ENCODE data around the gene ACBD7. TPM values are rescaled to one million over a fixed set of nuclear protein-coding genes. Genes with fewer than 3 reads are reported as not detected.

ACBD7 gene
- total RNA-seq, 2 experiments from 2014 or later, result 0.19 to 0.47 TPM

DNA sequence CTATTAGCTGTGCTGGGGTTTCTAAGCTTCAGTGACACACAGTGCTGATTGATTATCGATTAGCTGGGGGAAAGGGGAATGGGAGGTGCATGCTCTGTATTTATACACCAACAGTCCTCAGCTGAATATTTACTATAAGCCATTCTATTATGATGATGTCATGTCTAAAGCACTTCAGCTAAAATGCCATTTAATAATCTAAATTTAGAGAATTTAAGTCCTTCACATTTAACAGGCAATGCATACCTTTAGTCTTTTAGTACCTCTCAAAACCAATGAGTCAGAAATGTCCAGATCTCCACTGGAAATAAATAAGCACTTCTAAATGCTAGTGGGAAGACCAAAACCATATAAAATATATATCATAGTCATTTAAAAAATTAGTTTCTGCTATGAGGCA, 33.1 kb upstream of the ACBD7 start:
- TF ChIP-seq, protein P1, sequence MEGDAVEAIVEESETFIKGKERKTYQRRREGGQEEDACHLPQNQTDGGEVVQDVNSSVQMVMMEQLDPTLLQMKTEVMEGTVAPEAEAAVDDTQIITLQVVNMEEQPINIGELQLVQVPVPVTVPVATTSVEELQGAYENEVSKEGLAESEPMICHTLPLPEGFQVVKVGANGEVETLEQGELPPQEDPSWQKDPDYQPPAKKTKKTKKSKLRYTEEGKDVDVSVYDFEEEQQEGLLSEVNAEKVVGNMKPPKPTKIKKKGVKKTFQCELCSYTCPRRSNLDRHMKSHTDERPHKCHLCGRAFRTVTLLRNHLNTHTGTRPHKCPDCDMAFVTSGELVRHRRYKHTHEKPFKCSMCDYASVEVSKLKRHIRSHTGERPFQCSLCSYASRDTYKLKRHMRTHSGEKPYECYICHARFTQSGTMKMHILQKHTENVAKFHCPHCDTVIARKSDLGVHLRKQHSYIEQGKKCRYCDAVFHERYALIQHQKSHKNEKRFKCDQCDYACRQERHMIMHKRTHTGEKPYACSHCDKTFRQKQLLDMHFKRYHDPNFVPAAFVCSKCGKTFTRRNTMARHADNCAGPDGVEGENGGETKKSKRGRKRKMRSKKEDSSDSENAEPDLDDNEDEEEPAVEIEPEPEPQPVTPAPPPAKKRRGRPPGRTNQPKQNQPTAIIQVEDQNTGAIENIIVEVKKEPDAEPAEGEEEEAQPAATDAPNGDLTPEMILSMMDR (IDR thresholded peaks at IDR 0.05), result no peak
- H3K36me3 ChIP-seq (ENCODE audit: insufficient read depth, low read length), result peaks cover 62% of the 10 kb centered on the region
- no peaks in the 10 kb centered on the region for H3K27me3 ChIP-seq (ENCODE audit: control insufficient read depth in 1 of 2, insufficient read depth in 2 of 2, low read length in 2 of 2)
- no peaks in the 10 kb centered on the region for H3K9me3 ChIP-seq (ENCODE audit: control insufficient read depth in 1 of 2, insufficient read depth in 1 of 2, low read length in 2 of 2)
- Mint-ChIP-seq H3K27me3 (no peaks in the 10 kb centered on the region), H3K9me3 (no peaks in the 10 kb centered on the region), H3K36me3 (ENCODE audit: low read depth) (peaks cover 48% of the 10 kb centered on the region), H3K4me1 (ENCODE audit: low read depth) (peaks cover 22% of the 10 kb centered on the region), H3K4me3 (no peak overlapping the region), H3K27ac (no peak overlapping the region)
- H3K4me3 ChIP-seq (ENCODE audit: low read length), result no peak overlapping the region
- H3K4me1 ChIP-seq (ENCODE audit: insufficient read depth, low read length), result peaks cover 4% of the 10 kb centered on the region
- ChIA-PET CTCF (no interaction called here), POLR2A (interaction anchor here (0.5 kb wide), 1 partner anchor 43 kb away, joined by 3 read pairs; no protein-coding TSS in a partner anchor)
- intact Hi-C loops (cut with DNase I, micrococcal nuclease), result no loop called here
- DNase-seq (no peak), ATAC-seq (ENCODE audit: poor library complexity) (no peak)
- no peak overlapping the region for H3K27ac ChIP-seq (ENCODE audit: low read depth in 1 of 2, low read length in 2 of 2)

DNA sequence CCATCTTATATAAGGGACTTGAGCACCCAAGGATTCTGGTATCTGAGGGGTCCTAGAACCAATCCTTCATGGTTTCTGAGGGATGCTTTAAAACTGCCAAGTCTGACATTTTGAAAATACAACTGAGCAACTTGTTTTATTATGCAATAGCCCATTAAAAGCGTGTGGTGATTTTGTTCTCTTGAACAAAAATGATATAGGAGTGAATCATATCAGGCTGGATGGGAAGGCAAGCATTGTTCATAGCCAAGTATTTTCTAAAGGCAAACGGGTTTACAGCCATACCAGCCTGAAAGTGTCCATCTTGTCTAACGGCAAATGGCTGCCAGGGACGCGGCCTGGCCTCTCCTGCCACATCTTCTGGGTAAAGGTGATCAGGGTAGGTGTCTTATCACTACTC, 31.9 kb upstream of the ACBD7 start:
- ChIA-PET CTCF (no interaction called here), POLR2A (no interaction called here)
- H3K9me3 ChIP-seq (ENCODE audit: control insufficient read depth in 1 of 2, insufficient read depth in 1 of 2, low read length in 2 of 2), result no peaks in the 10 kb centered on the region
- H3K27me3 ChIP-seq (ENCODE audit: control insufficient read depth in 1 of 2, insufficient read depth in 2 of 2, low read length in 2 of 2), result no peaks in the 10 kb centered on the region
- no peak overlapping the region for H3K4me3 Mint-ChIP-seq
- no peak overlapping the region for H3K27ac ChIP-seq (ENCODE audit: low read depth in 1 of 2, low read length in 2 of 2)
- TF ChIP-seq, protein P1 (IDR thresholded peaks at IDR 0.05), result no peak
- no peaks in the 10 kb centered on the region for H3K27me3 Mint-ChIP-seq
- peaks cover 22% of the 10 kb centered on the region for H3K4me1 Mint-ChIP-seq (ENCODE audit: low read depth)
- no peak for ATAC-seq (ENCODE audit: poor library complexity)
- peaks cover 4% of the 10 kb centered on the region for H3K4me1 ChIP-seq (ENCODE audit: insufficient read depth, low read length)
- no peak overlapping the region for H3K4me3 ChIP-seq (ENCODE audit: low read length)
- H3K9me3 Mint-ChIP-seq, result no peaks in the 10 kb centered on the region
- DNase-seq, result no peak
- no peak overlapping the region for H3K27ac Mint-ChIP-seq
- peaks cover 62% of the 10 kb centered on the region for H3K36me3 ChIP-seq (ENCODE audit: insufficient read depth, low read length)
- H3K36me3 Mint-ChIP-seq (ENCODE audit: low read depth), result peaks cover 38% of the 10 kb centered on the region
- intact Hi-C loops (cut with DNase I, micrococcal nuclease), result no loop called here

- Histone ChIP-seq H3K36me3 (ENCODE audit: insufficient read depth, low read length) (peaks cover 58% of the 10 kb centered on the region), H3K27me3 (ENCODE audit: control insufficient read depth in 1 of 2, insufficient read depth in 2 of 2, low read length in 2 of 2) (no peaks in the 10 kb centered on the region), H3K9me3 (ENCODE audit: control insufficient read depth in 1 of 2, insufficient read depth in 1 of 2, low read length in 2 of 2) (no peaks in the 10 kb centered on the region), H3K27ac (ENCODE audit: low read depth in 1 of 2, low read length in 2 of 2) (no peak overlapping the region), H3K4me1 (ENCODE audit: insufficient read depth, low read length) (peaks cover 4% of the 10 kb centered on the region), H3K4me3 (ENCODE audit: low read length) (no peak overlapping the region)
- DNase-seq (no peak), ATAC-seq (ENCODE audit: poor library complexity) (no peak)
- intact Hi-C loops (cut with DNase I, micrococcal nuclease), result no loop called here
- H3K4me3 Mint-ChIP-seq, result no peak overlapping the region
- CTCF ChIA-PET, result no interaction called here
- H3K4me1 Mint-ChIP-seq (ENCODE audit: low read depth), result peaks cover 9% of the 10 kb centered on the region
- no peak overlapping the region for H3K27ac Mint-ChIP-seq
- TF ChIP-seq, protein P1 (IDR thresholded peaks at IDR 0.05), result no peak
- H3K9me3 Mint-ChIP-seq, result no peaks in the 10 kb centered on the region
- peaks cover 30% of the 10 kb centered on the region for H3K36me3 Mint-ChIP-seq (ENCODE audit: low read depth)
- H3K27me3 Mint-ChIP-seq, result no peaks in the 10 kb centered on the region
- POLR2A ChIA-PET, result no interaction called here
Observed at GRCh38 chr10:15118615-15119014, 30.0 kb upstream of the ACBD7 start.
